IPS-18c (cell line): ENCODE data around the gene DOCK6.
"Not testable (repeated sequence)": the region's sequence is repeated elsewhere in the genome, so short reads cannot be mapped to it uniquely, and the experiment has no call there.

Source experiments
- H3K4me3 ChIP-seq: 2 replicates; pipeline ENCODE4 v1.7.0; 2013; ENCODE audit warnings: low read depth, mild to moderate bottlenecking, low read length, moderate library complexity; ENCODE audit not compliant: insufficient read depth
- H3K9me3 ChIP-seq: one replicate; pipeline ENCODE4 v1.6.1; 2013; ENCODE audit warnings: mild to moderate bottlenecking, low read length, moderate library complexity; ENCODE audit not compliant: control insufficient read depth, insufficient read depth

Gene DOCK6

DNA sequence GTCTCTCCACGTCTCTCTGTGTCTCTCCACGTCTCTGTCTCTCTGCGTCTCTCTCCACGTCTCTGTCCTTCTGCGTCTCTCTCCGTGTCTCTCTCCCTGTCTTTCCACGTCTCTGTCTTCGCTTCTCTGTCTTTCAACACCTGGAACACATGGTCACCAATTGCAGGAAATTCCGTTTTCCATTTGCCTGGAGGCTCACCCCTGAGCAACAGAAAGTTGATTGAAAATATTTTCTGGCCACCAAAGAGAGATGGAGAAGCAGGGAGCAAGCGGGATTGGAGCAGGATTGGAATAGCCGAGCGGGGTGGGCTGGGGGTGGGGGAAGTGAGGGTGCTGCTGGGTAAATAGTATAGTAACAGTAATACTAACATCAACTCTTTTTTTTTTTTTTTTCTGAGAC lies 66.6 kb downstream of the DOCK6 start:
- no peak overlapping the region for H3K4me3 ChIP-seq
- H3K9me3 ChIP-seq = no peaks in the 10 kb centered on the region

DNA sequence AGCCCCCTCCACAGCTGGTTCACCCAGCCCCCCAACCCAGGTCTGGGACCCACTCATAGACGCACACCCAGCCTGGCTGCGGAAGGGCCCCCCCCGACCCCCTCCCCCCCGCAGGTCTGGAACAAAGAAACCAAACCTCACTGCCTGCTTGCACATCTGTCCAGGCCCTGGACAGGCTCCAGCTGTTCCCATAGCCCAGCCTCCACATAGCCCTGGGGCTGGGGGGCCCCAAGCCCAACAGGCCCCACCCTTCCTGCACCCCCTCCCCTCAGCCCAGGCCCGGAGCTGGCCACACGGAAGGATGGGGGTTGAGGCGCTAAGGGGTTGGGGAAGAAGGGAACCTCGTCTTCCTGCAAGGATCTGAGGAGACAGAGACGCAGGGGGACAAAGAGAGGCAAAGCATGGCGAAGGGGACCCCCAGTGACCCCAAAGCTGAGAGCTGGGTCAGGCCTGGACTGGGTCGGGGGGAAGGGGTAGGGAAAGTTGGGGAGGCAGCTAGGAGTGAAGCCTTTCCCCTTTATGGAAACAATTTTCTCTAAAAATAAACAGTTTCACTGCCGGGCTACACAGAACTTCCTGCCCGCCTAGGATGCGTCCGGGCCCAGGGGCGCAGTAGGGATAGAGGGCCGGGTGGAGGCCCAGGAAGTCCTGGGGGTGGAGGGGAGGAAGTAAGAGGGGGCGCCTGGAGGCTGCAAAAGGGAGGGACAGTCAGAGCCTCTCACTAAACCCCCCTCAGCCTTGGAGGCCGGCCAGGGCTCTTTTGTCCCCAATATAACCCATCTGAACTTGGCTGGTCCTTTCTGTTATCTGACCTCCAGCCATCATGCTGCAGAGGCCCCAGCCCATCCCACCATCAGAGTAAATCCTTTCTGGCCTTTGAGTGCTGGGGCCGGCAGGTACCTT lies 67.4 kb downstream of the DOCK6 start:
- no peaks in the 10 kb centered on the region for H3K9me3 ChIP-seq
- no peak overlapping the region for H3K4me3 ChIP-seq

DNA sequence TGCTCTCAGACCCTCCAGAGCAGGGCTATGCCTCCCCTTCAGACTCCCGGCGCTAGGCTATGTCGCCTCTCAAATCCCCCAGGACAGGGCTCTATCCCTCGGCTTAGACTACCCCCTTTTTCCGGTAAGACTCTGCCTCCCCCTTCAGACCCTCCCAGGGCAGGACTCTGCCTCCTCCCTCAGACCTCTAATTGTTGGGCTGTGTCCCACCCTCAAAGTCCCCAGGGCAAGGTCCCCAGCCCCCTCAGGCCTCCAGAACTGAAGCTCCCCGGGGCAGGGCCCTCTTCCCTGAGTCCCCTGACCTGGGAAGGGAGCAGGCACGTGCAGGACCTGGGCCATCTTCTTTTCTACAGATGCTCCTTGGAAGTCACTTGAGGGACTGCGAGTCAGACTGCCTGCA lies 68.2 kb downstream of the DOCK6 start:
- no peaks in the 10 kb centered on the region for H3K9me3 ChIP-seq
- H3K4me3 ChIP-seq = no peak overlapping the region

DNA sequence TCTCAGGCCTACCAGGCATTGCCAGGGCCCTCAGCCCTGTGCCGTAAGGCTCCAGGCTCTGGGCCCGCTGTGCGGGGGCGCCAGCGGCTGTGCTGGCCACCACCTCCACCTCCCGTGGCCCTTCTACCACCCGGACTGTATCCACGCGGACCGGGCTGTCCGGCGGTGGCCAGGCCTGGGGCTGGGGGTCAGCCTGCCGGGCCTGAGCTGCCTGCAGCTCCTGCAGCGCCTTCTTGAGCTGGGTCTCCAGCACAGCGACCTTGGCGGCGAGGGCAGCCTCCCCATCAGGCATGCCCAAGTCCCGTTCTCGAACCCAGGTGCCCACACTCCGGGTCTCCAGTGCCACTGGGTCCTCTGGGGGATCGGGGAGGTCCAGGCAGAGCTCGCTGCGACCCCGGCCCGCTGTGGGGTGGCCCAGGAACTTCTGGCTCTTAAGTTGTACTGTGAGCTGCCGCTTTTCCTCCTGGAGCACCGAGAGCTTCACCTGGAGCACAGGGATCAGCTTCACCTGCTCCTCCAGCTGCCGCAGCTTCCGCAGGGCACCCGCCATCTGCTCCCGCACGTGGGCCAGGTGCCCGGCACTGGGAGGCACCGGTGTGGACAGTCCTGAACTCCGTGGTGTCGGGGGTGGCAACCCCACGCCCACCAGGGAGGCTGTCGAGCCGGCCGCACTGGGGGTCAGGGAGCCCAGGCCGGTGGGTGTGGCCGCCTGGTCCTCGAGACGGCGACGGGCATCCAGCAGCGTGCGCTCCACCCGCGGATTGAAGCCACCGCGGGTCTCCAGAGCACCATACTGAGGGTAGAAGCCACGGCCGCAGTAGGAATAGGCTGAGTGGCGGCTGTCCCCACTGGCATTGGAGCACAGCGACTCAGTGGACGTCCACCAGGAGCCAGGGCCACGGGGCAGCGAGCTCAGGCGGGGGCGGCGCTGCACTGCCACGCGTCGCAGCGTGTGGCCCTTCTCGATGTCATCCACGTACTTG lies 69.1 kb downstream of the DOCK6 start:
- H3K4me3 ChIP-seq = no peak overlapping the region
- H3K9me3 ChIP-seq = no peaks in the 10 kb centered on the region

DNA sequence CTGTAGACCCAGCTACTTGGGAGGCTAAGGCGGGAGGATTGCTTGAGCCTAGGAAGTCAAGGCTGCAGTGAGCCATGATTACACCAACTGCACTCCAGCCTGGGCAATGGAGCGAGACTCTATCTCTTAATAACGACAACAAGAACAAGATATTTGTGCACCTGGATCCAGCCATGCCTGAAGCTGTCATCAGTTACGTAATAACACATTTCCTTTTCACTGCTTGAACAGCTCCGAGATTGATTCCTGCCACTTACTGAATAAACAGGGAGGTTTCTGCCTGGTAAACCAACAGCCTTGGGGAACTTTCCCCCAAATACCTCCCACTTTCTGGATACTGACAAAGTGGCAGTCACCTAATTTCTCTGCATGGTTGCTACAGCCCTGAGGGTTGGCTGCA lies 70.4 kb downstream of the DOCK6 start:
- no peak overlapping the region for H3K4me3 ChIP-seq
- H3K9me3 ChIP-seq = no peaks in the 10 kb centered on the region

DNA sequence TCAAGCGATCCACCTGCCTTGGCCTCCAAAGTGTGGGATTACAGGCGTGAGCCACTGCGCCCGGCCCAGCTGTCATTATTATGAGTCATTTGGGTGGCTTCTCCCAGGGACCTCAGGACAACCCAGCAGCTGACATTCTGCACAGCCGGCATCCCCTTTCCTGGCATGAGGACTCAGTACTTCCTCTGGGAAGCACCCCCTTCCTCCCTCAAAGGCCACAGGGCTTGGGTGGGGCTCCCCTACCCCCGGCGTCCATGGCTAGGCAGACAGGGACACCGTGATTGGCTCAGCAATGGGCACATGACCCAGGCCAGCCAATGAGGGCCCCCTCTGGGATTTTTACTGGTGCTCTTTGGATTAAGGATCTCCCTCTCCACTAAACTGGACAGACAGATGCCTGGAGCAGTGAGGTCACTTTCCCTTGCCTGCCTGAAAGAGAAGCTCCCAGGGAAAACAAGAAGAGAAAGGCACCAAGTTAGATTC lies 71.0 kb downstream of the DOCK6 start:
- no peaks in the 10 kb centered on the region for H3K9me3 ChIP-seq
- H3K4me3 ChIP-seq = no peak overlapping the region

DNA sequence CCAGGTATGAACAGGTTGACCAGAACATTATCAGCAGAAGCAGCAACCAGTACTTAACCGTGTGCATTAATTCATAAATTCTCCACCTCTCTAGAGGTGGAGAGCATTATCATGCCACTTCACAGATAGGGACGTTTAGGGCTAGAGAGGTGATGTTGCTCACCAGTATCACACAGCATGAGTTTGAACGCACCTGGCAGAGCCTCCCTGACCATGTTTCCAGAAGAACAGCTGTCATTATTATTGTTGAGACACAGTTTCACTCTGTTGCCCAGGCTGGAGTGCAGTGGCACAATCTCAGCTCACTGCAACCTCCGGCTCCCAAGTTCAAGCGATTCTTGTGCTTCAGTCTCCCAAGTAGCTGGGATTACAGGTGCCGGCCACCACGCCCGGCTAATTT lies 71.8 kb downstream of the DOCK6 start:
- Histone ChIP-seq H3K4me3 (no peak overlapping the region), H3K9me3 (no peaks in the 10 kb centered on the region)

DNA sequence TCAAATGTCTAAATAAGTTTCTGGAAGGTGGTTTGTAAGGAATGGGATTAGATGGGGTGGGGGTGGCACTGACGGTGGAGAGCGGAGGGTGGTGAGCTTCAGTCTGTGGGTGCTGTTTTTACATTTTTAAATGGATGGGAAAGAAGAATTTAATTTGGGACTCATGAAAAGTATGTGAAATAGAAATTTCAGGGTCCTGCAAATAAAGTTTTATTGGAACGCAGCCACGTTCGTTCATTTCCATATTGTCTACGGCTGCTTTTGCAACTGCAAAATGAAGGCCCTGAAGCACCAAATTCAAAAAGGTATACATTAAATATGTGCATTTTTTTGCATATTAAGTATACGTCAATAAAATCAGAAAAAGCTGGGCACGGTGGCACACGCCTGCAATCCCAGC lies 74.9 kb downstream of the DOCK6 start:
- Histone ChIP-seq H3K4me3 (no peak overlapping the region), H3K9me3 (no peaks in the 10 kb centered on the region)

DNA sequence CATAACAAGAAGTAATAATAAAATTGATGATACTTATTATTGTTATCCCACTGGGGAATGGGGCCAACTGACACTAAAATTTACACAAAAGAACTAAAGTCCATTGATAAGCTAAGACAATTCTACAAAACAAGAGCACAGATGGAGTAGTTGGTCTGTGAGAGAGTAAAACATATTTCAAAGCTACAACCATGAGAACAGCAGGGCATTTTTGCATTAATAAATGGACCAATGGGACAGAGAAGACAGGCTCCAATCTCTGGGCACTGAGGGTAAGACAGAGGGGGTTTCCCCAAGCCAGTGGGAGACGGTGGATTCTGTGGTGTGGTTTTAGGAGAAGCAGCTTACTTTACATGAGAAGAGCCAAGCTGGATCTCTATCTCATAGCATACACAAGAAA lies 79.3 kb downstream of the DOCK6 start:
- no peak overlapping the region for H3K4me3 ChIP-seq
- H3K9me3 ChIP-seq = no peaks in the 10 kb centered on the region

DNA sequence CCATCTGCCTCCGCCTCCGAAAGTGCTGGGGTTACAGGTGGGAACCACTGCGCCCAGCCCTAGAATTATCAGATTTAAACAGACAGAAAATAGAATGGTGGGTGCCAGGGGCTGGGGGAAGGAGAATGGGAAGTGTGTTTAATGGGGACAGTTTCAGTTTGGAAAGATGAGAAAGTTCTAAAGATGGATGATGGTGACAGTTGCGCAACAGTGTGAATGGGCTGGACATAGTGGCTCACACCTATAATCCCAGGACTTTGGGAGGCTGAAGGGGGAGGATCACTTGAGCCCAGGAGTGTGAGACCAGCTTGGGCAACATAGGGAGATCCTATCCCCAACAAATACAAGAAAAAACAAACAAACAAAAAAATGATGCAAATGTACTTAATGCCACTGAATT lies 80.8 kb downstream of the DOCK6 start:
- Histone ChIP-seq H3K4me3 (no peak overlapping the region), H3K9me3 (no peaks in the 10 kb centered on the region)

DNA sequence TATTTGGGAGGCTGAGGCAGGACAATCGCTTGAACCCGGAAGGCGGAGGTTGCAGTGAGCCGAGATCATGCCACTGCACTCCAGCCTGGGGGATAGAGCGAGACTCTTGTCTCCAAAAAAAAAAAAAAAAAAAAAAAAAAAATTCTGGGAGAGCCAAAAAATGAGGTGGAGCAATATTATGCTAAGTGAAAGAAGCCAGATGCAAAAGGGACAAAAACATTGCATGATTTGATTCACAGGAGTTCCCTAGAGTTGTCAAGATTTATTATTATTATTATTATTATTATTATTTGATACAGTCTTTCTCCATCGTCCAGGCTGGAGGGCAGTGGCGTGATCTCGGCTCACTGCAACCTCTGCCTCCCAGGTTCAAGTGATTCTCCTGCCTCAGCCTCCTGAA lies 81.3 kb downstream of the DOCK6 start:
- H3K9me3 ChIP-seq, H3K4me3 ChIP-seq: not testable (repeated sequence)

DNA sequence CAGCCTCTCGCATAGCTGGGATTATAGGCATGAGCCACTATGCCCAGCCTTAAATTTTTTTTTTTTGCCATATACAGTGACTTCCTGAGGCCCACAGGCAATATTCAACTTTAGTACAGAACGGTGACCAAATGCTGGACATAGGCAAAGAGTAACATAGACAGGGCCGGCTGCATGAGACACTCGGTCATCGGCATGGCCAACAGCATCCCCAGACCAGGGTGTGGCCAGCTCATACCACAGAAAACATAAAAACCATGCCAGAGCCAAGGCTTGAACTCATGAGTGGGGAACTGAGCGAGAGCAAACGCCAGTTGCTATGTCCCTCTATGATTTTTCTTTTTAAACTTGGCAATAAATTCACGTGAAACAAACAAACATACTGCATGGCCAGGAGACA lies 82.0 kb downstream of the DOCK6 start:
- no peak overlapping the region for H3K4me3 ChIP-seq
- H3K9me3 ChIP-seq = no peaks in the 10 kb centered on the region

DNA sequence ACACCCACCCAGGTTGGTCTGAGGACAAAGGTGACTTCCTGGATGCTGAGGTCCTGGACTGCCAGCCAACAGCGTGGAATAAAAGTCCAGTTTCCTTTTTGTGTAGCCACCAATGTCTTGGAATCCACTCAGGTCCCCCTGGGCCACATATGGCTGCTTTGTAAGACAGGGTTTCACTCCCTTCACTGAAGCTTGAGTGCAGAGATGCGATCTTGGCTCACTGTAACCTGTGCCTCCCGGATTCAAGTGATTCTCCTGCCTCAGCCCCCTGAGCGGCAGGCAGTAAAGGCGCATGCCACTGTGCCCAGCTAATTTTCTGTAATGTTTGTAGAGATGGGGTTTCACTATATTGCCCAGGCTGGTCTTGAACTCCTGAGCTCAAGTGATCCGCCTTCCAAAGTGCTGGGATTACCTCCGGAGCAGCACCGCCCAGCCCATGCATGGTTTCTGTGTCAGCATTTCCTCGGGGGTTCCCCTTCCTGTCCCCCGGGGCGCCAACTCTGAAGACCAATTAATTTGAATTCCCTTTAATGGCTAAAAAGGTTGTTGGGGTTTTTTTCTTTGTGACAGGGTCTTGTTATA lies 82.5 kb downstream of the DOCK6 start:
- H3K4me3 ChIP-seq = no peak overlapping the region
- no peaks in the 10 kb centered on the region for H3K9me3 ChIP-seq

DNA sequence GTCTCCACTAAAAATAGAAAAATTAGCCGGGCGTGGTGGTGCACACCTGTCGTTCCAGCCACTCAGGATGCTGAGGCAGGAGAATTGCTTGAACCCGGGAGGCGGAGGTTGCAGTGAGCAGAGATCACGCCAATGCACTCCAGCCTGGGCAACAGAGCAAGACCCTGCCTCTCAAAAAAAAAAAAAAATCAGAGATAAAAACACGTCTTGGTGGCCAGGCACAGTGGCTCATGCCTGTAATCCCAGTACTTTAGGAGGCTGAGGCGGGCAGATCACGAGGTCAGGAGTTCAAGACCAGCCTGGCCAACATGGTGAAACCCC lies 83.2 kb downstream of the DOCK6 start:
- H3K9me3 ChIP-seq, H3K4me3 ChIP-seq: not testable (repeated sequence)

DNA sequence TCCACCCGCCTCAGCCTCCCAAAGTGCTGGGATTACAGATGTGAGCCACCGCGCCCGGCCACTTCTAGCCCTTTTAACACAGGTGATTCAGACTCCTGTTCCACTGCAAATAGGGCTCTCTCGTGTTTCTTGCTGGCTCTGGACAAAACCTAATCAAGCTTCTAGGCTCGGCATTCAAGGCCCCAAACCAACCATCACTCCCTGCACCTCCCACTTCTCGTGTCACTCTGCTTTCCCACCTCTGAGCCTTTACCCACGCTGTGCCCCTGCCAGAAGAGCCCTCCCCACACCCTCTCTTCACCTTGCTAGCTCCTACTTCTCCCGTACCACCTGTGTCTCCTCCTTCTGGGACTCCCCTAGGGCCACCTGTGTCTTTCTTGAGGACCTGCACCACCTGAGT lies 84.7 kb downstream of the DOCK6 start:
- Histone ChIP-seq H3K4me3 (no peak overlapping the region), H3K9me3 (no peaks in the 10 kb centered on the region)

DNA sequence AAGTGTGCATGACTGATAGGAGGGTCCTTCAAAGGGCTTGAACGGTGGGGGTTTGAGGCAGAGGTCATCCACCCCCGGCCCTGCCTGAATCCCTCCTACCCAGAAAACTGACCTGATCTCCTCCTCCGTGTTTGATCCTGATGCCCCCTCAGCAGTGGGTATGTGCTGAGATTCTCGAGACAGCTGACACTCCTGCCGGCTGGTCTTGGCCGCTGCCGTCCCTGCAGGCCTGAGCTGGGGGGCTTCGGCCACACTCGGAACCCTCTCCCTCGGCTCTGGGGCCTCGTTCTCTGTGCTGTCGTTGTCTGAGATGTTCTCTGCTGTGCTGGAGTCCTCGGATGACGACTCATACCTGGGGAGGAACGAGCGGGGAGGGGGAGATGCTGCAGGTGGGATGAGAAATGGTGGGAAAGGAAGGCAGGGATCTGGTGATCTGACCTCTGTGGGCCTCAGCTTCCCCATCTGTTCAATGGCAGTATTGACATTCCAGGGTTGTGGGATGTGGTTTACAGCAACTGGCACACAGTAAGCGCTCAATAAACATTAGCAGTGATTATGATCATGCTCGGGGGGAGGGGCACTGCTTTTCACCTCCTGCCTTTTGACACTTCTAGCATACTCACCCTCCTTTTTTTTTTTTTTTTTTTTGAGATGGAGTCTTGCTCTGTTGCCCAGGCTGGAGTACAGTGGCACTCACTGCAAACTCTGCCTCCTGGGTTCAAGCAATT lies 85.7 kb downstream of the DOCK6 start:
- no peak overlapping the region for H3K4me3 ChIP-seq
- no peaks in the 10 kb centered on the region for H3K9me3 ChIP-seq

DNA sequence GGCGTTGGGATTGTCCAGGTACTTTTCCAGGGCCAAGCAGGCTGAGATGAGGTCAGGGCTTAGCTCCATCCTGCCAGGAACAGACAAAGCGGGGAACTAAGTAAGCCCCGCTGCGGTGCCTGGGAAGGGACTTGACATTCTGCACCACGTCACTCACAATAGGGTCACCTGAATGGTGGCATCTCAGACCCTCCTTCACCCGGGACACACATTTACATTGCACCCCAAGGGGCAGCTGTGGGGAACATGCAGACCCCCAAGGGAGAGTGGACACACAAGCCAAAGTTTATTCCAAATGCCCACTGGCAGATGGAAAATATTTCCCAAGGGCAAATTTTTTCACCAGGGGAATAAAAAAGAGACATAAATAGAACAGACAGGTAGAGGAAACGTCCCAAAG lies 86.4 kb downstream of the DOCK6 start:
- no peak overlapping the region for H3K4me3 ChIP-seq
- no peaks in the 10 kb centered on the region for H3K9me3 ChIP-seq
